Measurements from ENCODE around the gene TMEM59L.

The TMEM59L gene

GRCh38 chr19:18657590-18658365 lies 45.1 kb downstream of the TMEM59L start:
- no peak for DNase-seq (ENCODE audit: low read depth in 2 of 2)

- DNase-seq (ENCODE audit: low read depth in 2 of 2), result no peak
These were observed 45.7 kb downstream of the TMEM59L start for GRCh38 chr19:18658366-18658855.

- DNase-seq (ENCODE audit: low read depth in 2 of 2), result no peak
These were observed 46.8 kb downstream of the TMEM59L start for GRCh38 chr19:18659281-18660050.

GRCh38 chr19:18660051-18660910 lies 47.6 kb downstream of the TMEM59L start:
- no peak for DNase-seq (ENCODE audit: low read depth in 2 of 2)

GRCh38 chr19:18660939-18661670 lies 48.4 kb downstream of the TMEM59L start:
- no peak for DNase-seq (ENCODE audit: low read depth in 2 of 2)

GRCh38 chr19:18662972-18663732 lies 50.5 kb downstream of the TMEM59L start:
- no peak for DNase-seq (ENCODE audit: low read depth in 2 of 2)

GRCh38 chr19:18663940-18664530 lies 51.4 kb downstream of the TMEM59L start:
- DNase-seq (ENCODE audit: low read depth in 2 of 2), result no peak

GRCh38 chr19:18665771-18666202 lies 53.1 kb downstream of the TMEM59L start:
- no peak for DNase-seq (ENCODE audit: low read depth in 2 of 2)

- no peak for DNase-seq (ENCODE audit: low read depth in 2 of 2)
These were observed 53.6 kb downstream of the TMEM59L start for GRCh38 chr19:18666317-18666716.

GRCh38 chr19:18666784-18667183 lies 54.1 kb downstream of the TMEM59L start:
- no peak for DNase-seq (ENCODE audit: low read depth in 2 of 2)

- DNase-seq (ENCODE audit: low read depth in 2 of 2), result no peak
These were observed 55.0 kb downstream of the TMEM59L start for GRCh38 chr19:18667531-18668251.

- DNase-seq (ENCODE audit: low read depth in 2 of 2), result no peak
These were observed 55.6 kb downstream of the TMEM59L start for GRCh38 chr19:18668252-18668631.

- no peak for DNase-seq (ENCODE audit: low read depth in 2 of 2)
These were observed 56.3 kb downstream of the TMEM59L start for GRCh38 chr19:18668744-18669523.

GRCh38 chr19:18669524-18669817 lies 56.8 kb downstream of the TMEM59L start:
- no peak for DNase-seq (ENCODE audit: low read depth in 2 of 2)

- no peak for DNase-seq (ENCODE audit: low read depth in 2 of 2)
These were observed 57.2 kb downstream of the TMEM59L start for GRCh38 chr19:18669883-18670282.

GRCh38 chr19:18670312-18670711 lies 57.6 kb downstream of the TMEM59L start:
- DNase-seq (ENCODE audit: low read depth in 2 of 2), result no peak

All from activated CD8-positive, alpha-beta memory T cell treated with anti-CD3 and anti-CD28 coated beads for 4 hours (primary cell).